NCI-H2029 (cell line): ENCODE results near the gene TTC34.
A peak's percentile ranks its signal among the peaks of the same experiment; 100 is the strongest.

Experiments
- DNase-seq: peaks from one replicate; lab custom pipeline; 2025; lab: John Stamatoyannopoulos, UW

The TTC34 gene

GRCh38 chr1:2830761-2831425 is 29.4 kb upstream of the TTC34 start:
- DNase-seq = no peak

- no peak for DNase-seq
Observed at GRCh38 chr1:2829846-2830615, 28.5 kb upstream of the TTC34 start.

- no peak for DNase-seq
Observed at GRCh38 chr1:2828586-2829250, 27.2 kb upstream of the TTC34 start.

- DNase-seq = no peak
Observed at GRCh38 chr1:2826736-2827292, 25.3 kb upstream of the TTC34 start.

- DNase-seq = no peak
Observed at GRCh38 chr1:2826316-2826715, 24.8 kb upstream of the TTC34 start.

GRCh38 chr1:2825487-2826189 is 24.1 kb upstream of the TTC34 start:
- DNase-seq = no peak

GRCh38 chr1:2824999-2825398 is 23.5 kb upstream of the TTC34 start:
- DNase-seq = no peak

GRCh38 chr1:2823921-2824610 is 22.6 kb upstream of the TTC34 start:
- no peak for DNase-seq

- no peak for DNase-seq
Observed at GRCh38 chr1:2822621-2823145, 21.2 kb upstream of the TTC34 start.

- peak; percentile 17 for DNase-seq
Observed at GRCh38 chr1:2821966-2822620, 20.6 kb upstream of the TTC34 start.

GRCh38 chr1:2821373-2821955 is 20.0 kb upstream of the TTC34 start:
- no peak for DNase-seq

GRCh38 chr1:2820731-2821372 is 19.4 kb upstream of the TTC34 start:
- no peak for DNase-seq

GRCh38 chr1:2819831-2820730 is 18.6 kb upstream of the TTC34 start:
- no peak for DNase-seq

- DNase-seq = no peak
Observed at GRCh38 chr1:2819429-2819828, 17.9 kb upstream of the TTC34 start.

GRCh38 chr1:2817784-2818564 is 16.5 kb upstream of the TTC34 start:
- DNase-seq = no peak

GRCh38 chr1:2816786-2817185 is 15.3 kb upstream of the TTC34 start:
- DNase-seq = no peak

GRCh38 chr1:2815551-2815950 is 14.1 kb upstream of the TTC34 start:
- DNase-seq = no peak

- no peak for DNase-seq
Observed at GRCh38 chr1:2814511-2815075, 13.1 kb upstream of the TTC34 start.
